Suprapubic skin (tissue), 4 donors: Measurements from ENCODE around the gene PEX3.

Experiments
- CTCF ChIP-seq, 2 donors: fragments of 200-600 bp in 1 of 2; fragments of 450-650 bp in 1 of 2; sonication (generic) in 1 of 2; IDR thresholded peaks; one replicate each; pipeline ENCODE4 v1.5.1; 2016 to 2019; ENCODE audit warnings: antibody characterized with exemption in 2 of 2, mild to moderate bottlenecking in 1 of 2, moderate library complexity in 1 of 2
- EP300 ChIP-seq: sonication (generic); formaldehyde crosslinking; IDR thresholded peaks from one replicate; pipeline ENCODE4 v1.6.1; 2017; ENCODE audit warnings: antibody characterized with exemption
- POLR2A ChIP-seq, 2 donors: fragments of 450-650 bp; IDR thresholded peaks; one replicate each; pipeline ENCODE4 v1.6.1; 2017; ENCODE audit warnings: antibody characterized with exemption in 2 of 2, mild to moderate bottlenecking in 2 of 2, moderate library complexity in 2 of 2
- POLR2AphosphoS5 ChIP-seq, 3 donors: sonication (generic); formaldehyde crosslinking; IDR thresholded peaks; one replicate each; pipeline ENCODE4 v1.6.1; 2017; ENCODE audit warnings: antibody characterized with exemption in 3 of 3

- TF ChIP-seq POLR2A (IDR thresholded peaks at IDR 0.05) (no peak), CTCF (IDR thresholded peaks at IDR 0.05) (no peak), POLR2AphosphoS5 (IDR thresholded peaks at IDR 0.05) (no peak), EP300 (no peak)
Measured at GRCh38 chr6:143539734-143540133, 89.1 kb downstream of the PEX3 start.
